Endothelial cell of umbilical vein (primary cell): ENCODE measurements around the gene MAS1L. TPM values are rescaled to one million over a fixed set of nuclear protein-coding genes. Genes with fewer than 3 reads are reported as not detected.

Experiments
- BruUV-seq: library from RNA; stranded (reverse); fragments of 400-500 nt; replicated peaks from 2 replicates; lab custom pipeline; 2021; lab: Mats Ljungman, UMichigan
- CTCF ChIA-PET: fragments of 300-600, 350-600 bp; sonication (Branson Sonifier 250); formaldehyde crosslinking; loops from one replicate; lab custom pipeline; 2021; ENCODE audit warnings: antibody characterized with exemption, inconsistent platforms; lab: Charles Lee
- POLR2A ChIA-PET: fragments of 300-600, 350-600 bp; sonication (Branson Sonifier 250); formaldehyde crosslinking; loops from one replicate; lab custom pipeline; 2021; ENCODE audit warnings: antibody characterized with exemption, inconsistent platforms; lab: Charles Lee
- DNase-seq: peaks from one replicate; pipeline ENCODE4 v3.0.0-alpha.2; 2011; ENCODE audit warnings: low read depth, low spot score
- FAIRE-seq: peaks from 2 replicates; lab custom pipeline; 2011; peaks lifted over from hg19 to GRCh38; lab: Jason Lieb, UNC
- H2AFZ ChIP-seq: 2 replicates; pipeline ENCODE4 v1.6.0; 2012; ENCODE audit warnings: low read depth, low read length, control low read depth, inconsistent platforms
- H3K27ac ChIP-seq: 2 replicates; pipeline ENCODE4 v1.5.1; 2011; ENCODE audit warnings: low read depth, mild to moderate bottlenecking, control low read depth, low read length, moderate library complexity; ENCODE audit not compliant: insufficient read depth
- H3K27me3 ChIP-seq, 2 experiments: 2 replicates each; pipeline versions ENCODE4 v1.6.0 to v1.6.1; 2011; ENCODE audit warnings: low read length in 2 of 2, mixed read lengths in 1 of 2; ENCODE audit not compliant: control insufficient read depth in 2 of 2, insufficient read depth in 2 of 2
- H3K36me3 ChIP-seq, 2 experiments: 2 replicates in 1 of 2; 3 replicates in 1 of 2; pipeline ENCODE4 v1.5.1; 2011; ENCODE audit warnings: low read length in 2 of 2, mild to moderate bottlenecking in 1 of 2, moderate library complexity in 1 of 2; ENCODE audit not compliant: control insufficient read depth in 2 of 2, insufficient read depth in 2 of 2; ENCODE audit errors: extremely low read depth in 1 of 2
- H3K4me1 ChIP-seq: 3 replicates; pipeline ENCODE4 v1.5.1; 2011; ENCODE audit warnings: mild to moderate bottlenecking, low read length; ENCODE audit not compliant: control insufficient read depth, insufficient read depth; ENCODE audit errors: extremely low read depth
- H3K4me2 ChIP-seq: 2 replicates; pipeline ENCODE4 v1.6.1; 2011; ENCODE audit warnings: low read length, control low read depth, mixed read lengths; ENCODE audit not compliant: insufficient read depth
- H3K4me3 ChIP-seq, 3 experiments: fragments of 200-600 bp in 1 of 3; sonication (generic), shearing (Covaris generic) in 1 of 3; replicated peaks in 1 of 3; 2 replicates each; pipeline ENCODE4 v1.5.1; 2011 to 2016; ENCODE audit warnings: control low read depth in 3 of 3, low read length in 3 of 3, mild to moderate bottlenecking in 2 of 3, inconsistent platforms in 1 of 3, low read depth in 1 of 3, moderate library complexity in 1 of 3; ENCODE audit not compliant: insufficient read depth in 1 of 3
- H3K79me2 ChIP-seq: 2 replicates; pipeline ENCODE4 v1.6.0; 2012; ENCODE audit warnings: low read length, inconsistent platforms; ENCODE audit not compliant: control insufficient read depth, insufficient read depth
- H3K9ac ChIP-seq: replicated peaks from 2 replicates; pipeline ENCODE3; 2011; ENCODE audit warnings: low read length, control low read depth; ENCODE audit not compliant: insufficient read depth; ENCODE audit errors: extremely low read depth
- H3K9me1 ChIP-seq: replicated peaks from 3 replicates; pipeline ENCODE4 v1.6.0; 2011; ENCODE audit warnings: mild to moderate bottlenecking, low read length; ENCODE audit not compliant: control insufficient read depth, insufficient read depth; ENCODE audit errors: extremely low read depth
- H3K9me3 ChIP-seq: replicated peaks from 2 replicates; pipeline ENCODE4 v1.5.1; 2012; ENCODE audit warnings: low read length, inconsistent platforms; ENCODE audit not compliant: control insufficient read depth, insufficient read depth
- H4K20me1 ChIP-seq: replicated peaks from 2 replicates; pipeline ENCODE3; 2011; ENCODE audit warnings: mild to moderate bottlenecking, low read length; ENCODE audit not compliant: control insufficient read depth, insufficient read depth; ENCODE audit errors: extremely low read depth
- CTCF ChIP-seq, 2 donors: IDR thresholded peaks; 1 replicate in 1 of 2; 2 replicates in 1 of 2; pipeline ENCODE4 v1.5.1; 2011; ENCODE audit warnings: low read length in 2 of 2, mild to moderate bottlenecking in 2 of 2, moderate library complexity in 2 of 2, control low read depth in 1 of 2, inconsistent platforms in 1 of 2, low read depth in 1 of 2; ENCODE audit not compliant: insufficient read depth in 1 of 2; ENCODE audit errors: extremely low read depth in 1 of 2
- EZH2 ChIP-seq: IDR thresholded peaks from 2 replicates; pipeline ENCODE4 v1.6.1; 2012; ENCODE audit warnings: borderline replicate concordance, low read depth, mild to moderate bottlenecking, moderate library complexity, low read length, inconsistent platforms; ENCODE audit not compliant: severe bottlenecking
- FOS ChIP-seq: IDR thresholded peaks from 2 replicates; pipeline ENCODE4 v1.6.1; 2011; ENCODE audit warnings: mild to moderate bottlenecking, low read length, moderate library complexity, borderline replicate concordance; ENCODE audit not compliant: insufficient read depth
- GATA2 ChIP-seq: IDR thresholded peaks from 2 replicates; pipeline ENCODE4 v1.7.0; 2011; ENCODE audit warnings: low read depth, mild to moderate bottlenecking, moderate library complexity, mixed read lengths, low read length; ENCODE audit not compliant: insufficient read length, insufficient read depth
- JUN ChIP-seq: IDR thresholded peaks from 2 replicates; pipeline ENCODE4 v1.6.1; 2011; ENCODE audit warnings: borderline replicate concordance, low read depth; ENCODE audit not compliant: insufficient read length, insufficient read depth
- MAX ChIP-seq: IDR thresholded peaks from 2 replicates; pipeline ENCODE4 v1.6.1; 2011; ENCODE audit not compliant: insufficient read depth, insufficient read length
- MYC ChIP-seq: IDR thresholded peaks from one replicate; pipeline ENCODE4 v1.6.1; 2011; ENCODE audit warnings: mild to moderate bottlenecking, low read depth, low read length
- POLR2A ChIP-seq: IDR thresholded peaks from 2 replicates; pipeline ENCODE4 v1.6.1; 2012; ENCODE audit warnings: low read depth, mild to moderate bottlenecking, control low read depth, low read length
- POLR2AphosphoS5 ChIP-seq: IDR thresholded peaks from 2 replicates; pipeline ENCODE4 v1.6.1; 2012; ENCODE audit warnings: low read depth, mild to moderate bottlenecking, control low read depth, low read length, moderate library complexity; ENCODE audit not compliant: insufficient read depth
- dilution Hi-C: fragments of 300-500 bp; cut with MboI; formaldehyde crosslinking; loops from one replicate; pipeline ENCODE4 v1.15.0; 2019; ENCODE audit warnings: low sequenced_read_pairs; ENCODE audit not compliant: extremely low pct_ligation_motif_present
- intact Hi-C: fragments of 100-400 bp; cut with micrococcal nuclease; formaldehyde crosslinking; loops from one replicate; pipeline ENCODE4 v1.10.0; 2022
- polyA plus RNA-seq, 4 experiments: library from polyadenylated mRNA; depleted of rRNA in 3 of 4; stranded (reverse) in 3 of 4; unstranded in 1 of 4; fragments of >200 nt; gene quantifications; 2 replicates each; pipeline versions ENCODE4 v1.2.1 to v1.2.3, GENCODE V29; 2011 to 2012; ENCODE audit warnings: missing spikeins in 1 of 4
- total RNA-seq: library from RNA; stranded (reverse); gene quantifications from 2 replicates; pipeline ENCODE4 v1.2.3, GENCODE V29; 2021

The MAS1L gene
- total and polyA plus RNA-seq, 2 donors (not counting 3 experiments of a cell fraction or from before 2014, with no cell fraction given): not detected

GRCh38 chr6:29478740-29479139 is 9.0 kb downstream of the MAS1L start:
- TF ChIP-seq MYC (no peak), MAX (no peak), EZH2 (no peak), POLR2AphosphoS5 (no peak), POLR2A (no peak), GATA2 (no peak), FOS (no peak), CTCF (IDR thresholded peaks at IDR 0.05; ENCODE audit: extremely low read depth in 1 of 2, insufficient read depth in 1 of 2, low read depth in 1 of 2, low read length in 2 of 2) (no peak), JUN (no peak)
- Histone ChIP-seq H3K79me2 (no peaks in the 10 kb centered on the region), H2AFZ (no peak overlapping the region), H3K4me3 (no peak overlapping the region), H3K9ac (no peak overlapping the region), H3K27ac (no peak overlapping the region), H3K27me3 (no peaks in the 10 kb centered on the region), H3K9me1 (no peaks in the 10 kb centered on the region), H4K20me1 (no peaks in the 10 kb centered on the region), H3K4me1 (no peaks in the 10 kb centered on the region), H3K4me2 (no peak overlapping the region), H3K9me3 (no peaks in the 10 kb centered on the region), H3K36me3 (no peaks in the 10 kb centered on the region)
- POLR2A ChIA-PET: no interaction called here
- no TSS peak for BruUV-seq
- dilution Hi-C loops: no loop called here
- CTCF ChIA-PET: no interaction called here
- DNase-seq: no peak
- FAIRE-seq: no peak
- intact Hi-C loops: no loop called here
